Activated CD4-positive, alpha-beta T cell treated with anti-CD3 and anti-CD28 coated beads, Interleukin-2, amount 50 U/mL, for 48 hours (primary cell): Measurements from ENCODE around the gene NUAK1.

Experiments
- DNase-seq, 2 experiments: peaks; one replicate each; pipeline ENCODE4 v3.0.0-alpha.2; 2020

NUAK1 gene

DNA sequence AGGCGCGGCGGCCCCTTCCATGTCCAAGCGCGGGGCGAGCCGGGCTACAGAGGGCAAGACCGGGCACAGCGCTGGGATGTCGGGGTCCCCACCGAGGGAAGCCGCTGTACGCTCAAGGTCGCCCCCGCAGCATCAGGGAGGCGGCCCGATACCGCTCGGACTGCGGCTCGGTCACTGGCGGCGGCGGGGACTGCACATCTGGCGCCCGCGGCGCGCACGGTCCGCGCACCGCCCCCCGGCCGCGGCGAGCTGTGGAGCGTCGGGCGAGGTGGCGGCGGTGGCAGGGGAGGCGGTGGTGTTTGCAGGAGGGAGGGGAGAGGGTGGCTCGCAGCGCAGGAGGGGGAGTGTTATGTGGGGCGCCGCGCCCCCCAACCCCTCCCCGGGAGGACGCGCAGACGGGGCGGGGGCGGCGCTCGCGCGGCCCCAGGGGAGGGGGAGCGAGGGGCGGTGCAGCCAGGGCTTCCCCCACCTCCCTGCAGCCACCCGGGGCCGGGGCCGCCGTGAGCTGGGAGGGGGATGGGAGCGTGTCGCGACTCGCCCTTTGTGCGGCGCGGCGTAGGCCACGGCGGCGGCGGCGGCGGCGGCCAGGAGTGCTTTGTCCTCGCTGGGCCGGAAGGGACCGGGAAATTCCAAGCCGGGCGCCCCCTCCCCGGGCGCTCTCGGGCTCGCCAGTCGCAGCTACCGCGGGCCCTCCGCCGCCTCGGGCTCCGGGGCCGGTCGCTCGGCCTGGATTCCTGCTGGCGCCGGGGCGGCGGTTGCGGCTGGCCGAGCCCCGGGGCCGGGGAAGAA is at the start of gene NUAK1:
Gene NUAK1, minus strand, starts transcription at position 322 of the 789 bp plus-strand sequence. Its CDS starts 301 bp downstream, at position 21.
- DNase-seq: peak; percentile 11 to 14

DNA sequence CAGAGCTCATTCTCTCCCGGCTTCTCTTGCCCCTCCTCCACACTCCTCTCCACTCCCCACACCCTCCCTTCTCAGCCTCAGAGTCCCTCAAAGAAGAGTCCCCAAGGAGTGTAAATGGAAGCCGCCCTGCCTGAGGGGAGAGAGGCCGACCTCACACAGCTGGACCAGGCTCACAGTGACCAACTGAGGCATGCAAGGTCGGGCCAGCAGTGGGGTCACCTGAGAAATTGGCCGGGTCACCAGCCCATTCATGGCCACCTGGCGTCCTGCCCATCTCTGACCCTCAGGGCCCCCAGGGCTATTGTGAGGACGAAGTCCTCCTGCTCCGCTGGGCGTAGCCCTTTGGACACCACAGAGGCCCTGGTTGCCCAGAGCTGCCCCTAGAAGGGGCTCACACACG is 49.5 kb upstream of the NUAK1 start:
- DNase-seq: no peak

DNA sequence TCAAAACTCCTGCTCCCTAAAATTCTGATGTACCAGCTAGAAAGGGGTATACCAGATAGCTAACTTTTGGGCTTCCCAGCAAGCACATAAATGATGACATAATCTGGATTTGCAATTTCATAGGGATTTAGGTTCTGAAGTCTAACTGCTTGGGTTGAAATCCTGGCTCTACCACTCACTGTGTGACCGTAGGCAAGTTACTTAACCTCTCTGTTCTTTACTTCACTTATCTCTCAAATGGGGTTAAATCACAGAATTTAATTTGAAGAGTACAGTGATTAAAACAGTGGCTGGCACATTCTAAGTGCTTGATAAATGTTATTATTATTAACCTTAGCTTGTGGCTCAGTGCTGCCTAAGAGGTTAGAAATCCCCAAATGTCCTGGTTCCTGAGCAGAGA is 49.1 kb upstream of the NUAK1 start:
- DNase-seq: no peak

DNA sequence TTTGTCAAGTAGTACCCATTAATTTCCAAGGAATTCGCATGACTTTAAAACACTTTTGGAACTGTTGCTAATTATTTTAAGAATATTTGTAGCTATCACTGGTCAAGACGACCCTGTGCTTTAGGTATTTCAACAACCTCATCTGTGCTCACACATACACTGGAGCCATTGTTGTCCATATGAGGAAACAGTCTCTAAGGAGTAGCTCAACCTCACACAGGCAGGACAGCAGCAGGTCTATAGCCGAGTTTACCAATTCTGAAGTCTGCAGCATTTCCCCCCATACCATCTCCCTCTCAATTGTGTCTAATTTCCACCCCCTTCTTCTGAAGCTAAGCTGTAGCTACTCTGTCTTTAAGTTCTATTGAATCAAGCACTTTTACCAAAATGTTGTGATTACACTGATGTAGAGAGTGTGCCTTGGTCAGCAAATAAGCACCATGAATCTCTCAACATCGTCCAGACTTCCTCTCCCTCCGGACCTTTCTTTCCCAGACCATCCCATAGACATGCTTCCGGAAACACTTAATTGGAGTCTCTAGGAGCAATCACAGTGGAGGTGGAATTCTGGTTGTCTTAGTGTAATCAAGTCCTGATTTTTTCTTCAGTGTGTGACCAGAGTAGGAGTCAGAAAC is 48.5 kb upstream of the NUAK1 start:
- no peak for DNase-seq

DNA sequence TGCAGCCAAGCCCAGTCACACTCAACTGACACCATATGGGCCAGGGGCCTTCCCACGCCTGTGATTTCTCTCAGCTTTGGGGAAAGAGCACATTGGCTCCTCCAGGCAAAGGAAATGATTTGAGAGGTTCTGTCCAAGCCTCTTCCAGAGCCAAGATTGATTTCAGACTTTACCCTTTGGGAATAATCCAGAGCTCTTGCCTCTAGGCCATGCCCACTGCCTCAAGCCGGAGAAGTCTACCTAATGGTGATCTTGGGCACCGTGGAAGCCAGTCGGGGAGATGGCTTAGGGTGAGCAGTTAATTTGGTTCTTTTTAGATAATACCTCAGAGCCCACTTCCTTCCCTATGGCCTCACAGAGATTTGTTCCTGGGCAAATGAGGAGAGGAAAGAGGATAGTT is 45.0 kb upstream of the NUAK1 start:
- DNase-seq: no peak

DNA sequence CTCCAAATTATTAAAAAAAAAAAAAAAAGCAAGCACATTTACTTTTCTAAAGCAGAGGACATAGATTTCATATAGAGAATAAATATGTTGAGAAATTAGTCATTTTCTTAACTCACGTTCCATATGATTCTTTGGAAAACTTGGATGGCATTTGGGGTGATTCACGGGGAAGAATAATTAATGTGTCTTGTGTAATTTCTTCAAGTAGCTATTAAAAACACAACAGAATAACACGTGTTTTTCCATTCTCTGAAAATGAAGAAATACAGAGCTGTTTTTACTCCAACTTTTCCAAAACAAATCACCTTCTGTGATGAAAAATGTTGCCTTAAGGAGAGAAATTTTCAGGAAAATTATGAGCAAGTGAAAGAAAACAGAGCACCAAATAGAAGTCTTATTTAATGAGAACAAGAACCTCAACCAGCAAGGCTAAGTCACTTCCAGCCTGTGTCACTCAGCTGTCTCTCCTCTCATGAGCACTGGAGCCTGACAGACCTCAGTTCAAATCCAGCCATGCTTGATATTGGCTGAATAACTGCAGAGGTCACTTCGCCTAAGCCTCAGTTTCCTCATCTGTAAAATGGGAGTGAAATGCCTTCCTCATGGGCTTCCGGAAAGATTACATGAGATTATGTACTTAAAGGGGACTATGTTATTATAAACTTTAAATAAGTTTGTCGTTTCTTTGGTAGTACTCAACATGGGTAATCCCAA is 42.8 kb upstream of the NUAK1 start:
- DNase-seq: no peak

DNA sequence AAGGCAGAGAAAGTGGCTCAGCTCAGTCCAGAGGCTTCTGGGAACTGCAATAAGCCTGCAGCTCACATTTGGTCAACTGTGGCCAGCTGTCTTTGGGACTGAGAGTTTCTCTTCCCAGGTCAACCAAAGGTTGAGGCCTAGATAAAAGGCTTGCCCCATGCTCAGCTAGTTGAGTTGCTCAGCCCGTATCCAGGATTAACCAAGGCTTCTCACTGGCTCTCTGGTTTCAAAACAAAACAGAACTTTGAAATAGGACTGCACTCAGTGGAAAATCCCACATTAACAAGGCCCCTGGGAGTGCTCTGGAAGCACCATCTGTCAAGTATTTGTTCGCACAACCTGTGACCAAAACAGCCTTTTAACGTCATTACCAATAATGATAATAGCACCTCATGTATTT is 40.3 kb upstream of the NUAK1 start:
- no peak for DNase-seq

DNA sequence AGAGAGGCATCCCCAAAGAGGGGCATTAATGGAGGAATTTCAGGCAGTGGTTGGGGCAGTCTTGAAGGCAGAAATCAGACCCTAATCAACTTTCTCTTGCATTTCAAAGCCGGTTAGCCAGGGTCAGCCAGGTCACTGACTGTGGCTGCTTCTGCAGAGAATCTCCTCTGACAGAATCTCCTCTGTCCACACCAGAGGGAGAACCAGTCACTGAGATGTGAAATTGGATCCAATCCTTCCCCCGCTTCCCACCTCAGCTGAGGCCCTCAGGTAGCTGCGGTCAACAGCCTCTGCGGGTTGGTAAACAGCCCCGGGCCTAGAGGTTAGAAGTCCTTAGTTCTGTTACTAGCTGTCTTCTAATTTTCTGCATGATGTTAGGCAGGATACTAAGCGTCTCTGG is 39.8 kb upstream of the NUAK1 start:
- no peak for DNase-seq

DNA sequence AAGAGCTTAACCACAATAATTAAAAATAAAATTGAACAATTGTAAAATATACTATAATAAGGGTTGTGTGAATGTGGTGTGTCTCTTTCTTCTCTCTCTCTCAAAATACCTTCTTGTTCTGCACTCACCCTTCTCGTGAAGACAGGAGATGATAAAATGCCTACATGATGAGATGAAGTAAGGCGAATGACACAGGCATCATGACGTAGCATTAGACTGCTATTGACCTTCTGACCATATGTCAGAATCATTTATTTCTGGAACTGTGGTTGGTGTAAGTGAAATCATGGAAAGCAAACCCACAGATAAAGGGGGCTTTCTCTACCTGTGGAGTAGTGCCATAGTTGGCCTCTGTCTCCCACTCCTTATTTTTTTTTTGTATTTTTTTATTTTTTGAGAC is 37.8 kb upstream of the NUAK1 start:
- DNase-seq: no peak

DNA sequence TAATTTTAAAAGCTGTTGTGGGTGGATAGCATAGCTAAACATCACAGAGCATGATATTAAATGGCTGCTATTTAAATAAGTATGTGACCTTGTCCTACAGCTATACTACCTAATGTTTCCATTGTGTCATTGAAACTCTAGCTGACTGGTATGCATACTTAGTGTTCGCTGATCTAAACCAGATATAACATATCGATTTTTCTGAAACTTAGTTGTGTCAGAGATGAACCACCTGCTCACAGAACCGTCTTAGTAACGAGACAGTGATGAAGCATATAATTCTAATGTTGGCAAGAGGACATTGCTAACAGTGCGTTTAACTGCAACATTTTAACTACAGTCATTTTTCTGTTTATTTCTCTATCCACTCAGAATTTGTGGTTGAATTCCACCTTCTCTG is 36.1 kb upstream of the NUAK1 start:
- no peak for DNase-seq

DNA sequence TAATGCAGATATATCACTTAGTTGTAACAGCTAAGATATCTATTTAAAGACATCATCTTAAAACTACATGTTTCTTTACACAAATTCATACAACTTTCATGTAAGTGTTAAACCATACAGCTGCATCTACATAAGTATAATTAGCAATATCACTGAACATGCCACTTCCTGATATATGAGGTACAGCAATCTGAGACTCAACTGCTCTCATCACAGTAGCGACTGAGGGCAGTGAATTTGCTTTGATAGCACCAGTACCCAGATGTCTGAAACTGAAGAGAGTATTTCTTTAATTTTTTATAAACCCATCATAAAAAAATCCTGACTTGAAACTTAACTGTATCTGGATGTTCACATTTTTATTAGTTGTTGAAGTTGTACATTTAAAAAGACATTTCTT is 34.7 kb upstream of the NUAK1 start:
- no peak for DNase-seq

DNA sequence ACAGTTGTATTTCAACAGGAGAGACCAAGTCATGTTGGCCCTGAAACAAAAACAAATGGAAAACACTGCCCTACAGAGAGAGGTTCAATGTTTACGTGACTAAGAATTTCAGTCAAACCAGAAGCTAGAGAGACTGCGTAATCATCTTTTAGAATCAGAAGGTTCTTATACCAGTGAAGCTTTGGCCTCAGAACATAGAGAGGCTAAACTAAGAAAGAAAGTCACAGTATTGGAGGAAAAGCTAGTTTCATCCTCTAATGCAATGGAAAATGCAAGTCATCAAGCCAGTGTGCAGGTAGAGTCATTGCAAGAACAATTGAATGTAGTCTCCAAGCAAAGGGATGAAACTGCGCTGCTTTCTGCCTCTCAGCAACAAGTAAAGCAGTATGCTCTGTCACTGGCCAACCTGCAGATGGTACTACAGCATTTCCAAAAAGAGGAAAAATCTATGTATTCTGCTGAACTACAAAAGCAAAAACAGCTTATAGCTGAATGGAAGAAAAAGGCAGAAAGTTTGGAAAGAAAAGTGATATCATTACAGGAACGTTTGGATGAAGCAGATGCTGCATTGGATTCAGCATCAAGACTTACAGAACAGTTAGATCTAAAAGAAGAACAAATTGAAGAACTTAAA is 32.5 kb upstream of the NUAK1 start:
- peak in 1 of 2 experiments; percentile 8 for DNase-seq

DNA sequence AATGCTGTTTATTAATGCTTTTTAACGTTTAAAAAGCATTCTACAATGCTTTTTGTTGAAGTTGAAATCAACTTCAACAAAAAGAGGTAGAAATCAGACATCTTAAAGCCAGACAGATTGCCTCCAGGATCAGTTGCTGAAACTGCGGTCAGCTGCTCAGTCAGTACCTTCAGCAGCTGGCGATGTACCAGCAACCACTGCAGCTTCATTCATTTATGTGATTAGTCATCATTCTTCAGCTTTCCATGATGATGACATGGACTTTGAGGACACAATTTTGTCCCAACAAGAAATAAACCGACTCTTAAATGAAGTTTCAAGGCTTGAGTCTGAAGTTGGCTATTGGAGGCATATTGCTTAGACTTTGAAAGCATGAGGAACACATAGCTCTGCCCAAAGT is 31.5 kb upstream of the NUAK1 start:
- DNase-seq: no peak

DNA sequence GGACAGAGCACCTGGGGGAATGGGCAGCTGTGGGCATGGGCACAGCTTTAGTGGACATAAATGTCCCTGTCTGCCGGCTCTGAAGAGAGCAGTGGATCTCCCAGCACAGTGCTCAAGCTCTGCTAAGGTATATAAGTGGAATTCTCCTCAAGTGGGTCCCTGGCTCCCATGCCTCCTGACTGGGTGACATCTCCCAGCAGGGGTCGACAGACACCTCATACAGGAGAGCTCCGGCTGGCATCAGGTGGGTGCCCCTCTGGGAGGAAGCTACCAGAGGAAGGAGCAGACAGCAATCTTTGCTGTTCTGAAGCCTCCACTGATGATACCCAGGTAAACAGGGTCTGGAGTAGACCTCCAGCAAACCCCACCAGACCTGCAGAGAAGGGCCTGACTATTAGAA is 25.0 kb upstream of the NUAK1 start:
- no peak for DNase-seq

DNA sequence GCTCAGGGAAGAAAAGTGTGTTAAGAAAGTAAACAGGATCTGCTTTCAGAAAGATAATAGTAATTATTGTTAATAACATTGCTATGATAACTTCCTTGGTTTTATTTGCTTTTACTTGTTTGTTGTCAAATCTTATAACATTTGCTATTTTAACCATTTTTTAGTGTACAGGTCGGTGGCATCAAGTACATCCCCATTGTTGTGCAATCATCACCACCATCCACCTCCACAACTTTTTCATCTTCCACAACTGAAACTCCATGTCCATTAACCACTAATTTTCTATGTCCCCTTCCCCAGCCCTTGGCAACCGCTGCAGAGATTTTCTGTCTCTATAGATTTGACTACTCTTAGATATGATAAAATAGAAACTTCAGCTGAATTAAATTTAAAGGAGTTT is 22.7 kb upstream of the NUAK1 start:
- no peak for DNase-seq

DNA sequence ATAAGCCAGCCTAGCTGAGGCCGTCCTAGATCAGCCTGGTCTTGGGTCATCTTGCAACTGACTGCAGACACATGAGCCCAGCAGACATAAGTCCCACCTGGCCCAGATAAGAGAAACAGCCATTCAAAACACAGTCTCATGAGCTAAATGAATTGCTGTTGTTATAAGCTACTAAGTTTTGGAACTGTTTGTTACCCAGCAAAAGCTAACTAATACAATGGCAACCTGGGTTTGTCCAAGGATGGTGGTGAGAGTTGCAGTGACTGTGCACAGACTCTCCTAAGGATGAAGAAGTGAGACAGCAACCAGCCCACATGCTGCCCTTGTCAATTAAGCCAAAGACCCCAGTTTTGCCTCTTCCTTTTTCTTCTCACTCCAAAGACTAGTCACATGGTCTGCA is 22.2 kb upstream of the NUAK1 start:
- no peak for DNase-seq

DNA sequence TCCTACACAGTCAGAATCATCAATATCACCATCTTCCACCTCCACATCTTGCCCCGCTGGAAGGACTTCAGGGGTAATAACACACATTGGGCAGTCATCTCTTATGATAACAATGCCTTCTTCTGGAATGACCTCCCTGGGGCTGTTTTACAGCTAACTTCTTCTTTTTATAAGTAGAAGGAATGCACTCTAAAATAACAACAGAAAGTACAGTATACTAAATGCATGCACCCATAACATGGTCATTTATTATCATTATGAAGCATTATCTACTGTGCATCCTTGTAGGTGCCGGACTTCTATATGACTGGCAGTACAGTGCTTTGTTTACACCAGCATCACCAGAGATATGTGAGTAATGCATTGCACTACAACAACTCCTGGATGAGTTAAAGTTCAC is 19.0 kb upstream of the NUAK1 start:
- DNase-seq: no peak

DNA sequence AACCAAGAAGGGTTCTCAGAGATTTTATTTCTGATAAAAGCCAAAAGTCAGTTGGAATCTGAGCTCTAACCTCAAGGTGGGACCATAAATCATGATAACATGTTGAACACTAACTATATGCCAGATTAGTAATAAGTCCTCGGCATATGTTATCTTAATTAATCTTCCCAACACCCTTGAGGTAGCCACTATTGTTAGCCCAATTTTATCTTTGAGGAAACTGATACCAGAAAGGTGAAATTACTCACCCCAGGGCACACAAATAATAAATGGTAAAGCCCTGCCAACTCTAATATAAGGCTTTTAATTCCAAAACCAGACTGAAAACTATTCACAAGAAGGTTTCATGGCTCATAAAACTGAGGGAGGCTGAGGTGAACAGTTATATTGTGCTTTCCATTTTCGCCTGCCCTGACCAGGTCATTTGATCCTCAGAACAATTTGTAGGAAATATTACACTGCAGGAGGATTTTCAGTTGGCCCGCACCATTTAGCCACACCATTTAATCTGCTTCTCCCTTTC is 16.1 kb upstream of the NUAK1 start:
- no peak for DNase-seq

DNA sequence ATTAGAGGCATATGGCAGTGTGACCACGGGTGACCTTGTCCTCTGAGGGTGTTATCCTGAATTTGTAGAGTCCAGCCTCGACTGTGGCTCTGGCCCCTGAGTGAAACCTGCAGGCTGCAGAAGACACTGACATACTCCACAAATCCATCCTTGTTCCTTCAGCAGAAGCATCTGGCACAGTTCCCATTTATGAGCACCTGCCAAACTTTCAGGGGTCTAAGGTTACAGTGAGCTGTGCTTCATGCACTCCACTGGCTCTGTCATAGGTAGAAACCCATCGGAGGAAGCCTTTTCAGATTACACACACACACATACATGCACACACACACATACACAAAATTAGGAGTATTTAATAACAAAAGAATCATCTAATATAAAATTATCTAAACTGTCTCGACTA is 13.6 kb upstream of the NUAK1 start:
- no peak for DNase-seq

DNA sequence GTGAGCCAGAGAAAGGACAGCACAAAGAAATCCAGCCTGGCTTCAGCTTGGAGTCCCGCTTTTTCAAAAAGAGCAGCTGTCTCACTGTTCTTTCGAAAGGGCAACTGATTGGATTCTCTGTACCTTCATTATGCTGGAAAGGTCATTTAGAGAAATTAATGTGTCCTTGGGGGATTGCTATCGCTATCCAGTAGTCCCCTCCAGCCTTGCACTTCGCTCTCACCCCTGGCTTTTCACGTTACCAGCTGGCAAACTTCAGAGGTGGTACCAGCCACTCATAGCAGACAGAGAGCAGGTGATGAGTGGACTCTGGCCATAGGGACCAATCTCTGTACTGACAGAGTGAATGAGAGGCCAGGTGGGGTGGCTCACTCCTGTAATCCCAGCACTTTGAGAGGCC is 11.8 kb upstream of the NUAK1 start:
- DNase-seq: no peak

DNA sequence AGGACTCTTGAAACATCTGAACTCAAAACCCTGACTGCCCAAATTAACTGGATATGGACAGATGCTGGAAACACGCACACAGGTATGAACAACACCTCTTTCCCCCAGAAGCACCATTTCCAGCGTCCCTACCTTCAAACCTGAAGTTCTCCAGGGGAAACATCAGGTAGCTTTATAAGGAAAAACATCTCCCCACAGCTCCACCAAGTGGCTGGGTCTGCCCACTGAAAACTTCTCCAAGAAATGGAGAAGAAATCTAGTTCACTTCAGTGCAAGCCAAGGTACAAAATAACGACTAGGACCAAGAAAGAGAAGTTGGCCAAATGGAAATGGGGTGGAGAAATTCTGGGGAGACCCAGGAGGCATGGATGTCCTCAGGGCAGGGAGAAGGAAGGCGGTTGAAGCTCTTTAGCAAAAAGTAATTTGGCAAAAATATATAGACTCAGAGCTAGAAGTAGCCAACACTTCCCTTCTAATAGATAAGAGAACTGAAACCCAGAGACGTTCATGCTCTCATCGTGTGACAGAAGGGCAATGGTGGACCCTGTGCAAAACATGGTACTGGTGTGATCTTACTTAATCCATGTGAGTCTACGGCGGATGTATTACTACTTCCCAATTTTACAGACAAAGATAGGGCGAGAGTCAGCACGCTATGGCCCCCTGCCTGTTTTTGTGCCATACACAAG is 10.5 kb upstream of the NUAK1 start:
- peak in 1 of 2 experiments; percentile 8 for DNase-seq

DNA sequence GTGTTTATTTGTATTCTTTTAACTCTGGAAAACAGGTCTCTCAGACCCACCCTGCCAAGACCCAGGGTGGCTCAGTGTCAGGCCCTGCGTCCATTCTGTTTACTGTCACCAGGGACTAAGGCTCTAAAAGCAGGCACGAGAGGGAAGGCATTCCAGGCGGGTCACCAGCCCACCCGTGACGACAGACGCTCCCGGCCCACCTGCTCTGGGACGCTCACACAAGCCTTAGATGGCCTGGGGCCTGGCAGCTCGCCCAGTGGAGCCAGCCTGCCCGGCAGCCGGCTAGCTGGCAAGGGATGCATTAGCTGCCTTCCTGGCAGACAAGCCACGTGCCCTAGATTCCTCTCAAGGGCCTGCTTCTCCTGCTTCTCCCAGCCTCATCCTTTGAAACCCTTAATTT is 9.2 kb upstream of the NUAK1 start:
- DNase-seq: no peak

DNA sequence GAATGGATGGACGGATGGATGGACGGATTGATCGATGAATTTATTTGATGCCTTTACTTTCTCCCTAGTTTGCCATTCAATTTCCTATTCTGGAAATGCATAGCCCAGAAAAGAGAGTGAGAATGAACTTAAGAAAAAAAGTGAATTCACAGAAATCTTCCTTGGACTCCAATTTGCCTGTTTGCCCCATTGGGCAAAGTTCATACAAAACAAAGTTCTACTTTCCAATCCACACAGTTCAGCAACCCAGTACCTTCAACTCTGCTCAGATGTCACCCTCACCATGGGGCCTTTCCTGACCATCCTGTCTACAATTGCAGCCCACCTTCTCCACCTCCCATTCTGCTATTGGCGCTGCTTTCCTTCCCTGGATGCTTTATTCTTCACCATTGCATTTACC is 8.2 kb upstream of the NUAK1 start:
- DNase-seq: no peak
